ENCODE data around the gene CFAP53. TPM values are rescaled to one million over a fixed set of nuclear protein-coding genes. Genes with fewer than 3 reads are reported as not detected.

CFAP53 gene
- total and polyA plus RNA-seq, 2 donors from 2014 or later: 1.3 to 3.9 TPM

- H3K36me3 ChIP-seq (ENCODE audit: control insufficient read depth in 2 of 3, insufficient read depth in 3 of 3, low read length in 3 of 3): peaks cover 2 to 13% (median 10%) of the 10 kb centered on the region in 3 donors
- H3K9ac ChIP-seq (ENCODE audit: low read length in 3 of 3): no peak overlapping the region
- no peaks in the 10 kb centered on the region for H3K27me3 ChIP-seq (ENCODE audit: control insufficient read depth, insufficient read depth, low read length)
- no peak overlapping the region for H3K27ac ChIP-seq (ENCODE audit: low read depth in 2 of 2, low read length in 2 of 2)
- DNase-seq: peak in 2 of 5 donors; percentile 64 to 70
- peaks cover 3 to 15% (median 11%) of the 10 kb centered on the region in 3 donors for H3K4me1 ChIP-seq (ENCODE audit: control insufficient read depth in 2 of 3, insufficient read depth in 2 of 3, low read depth in 1 of 3, low read length in 3 of 3)
- intact Hi-C loops (cut with DNase I): no loop called here
- no peak for TF ChIP-seq CTCF (IDR thresholded peaks at IDR 0.05; ENCODE audit: borderline replicate concordance, extremely low read depth, insufficient read depth)
- no peak overlapping the region for H3K4me3 ChIP-seq (ENCODE audit: low read length in 3 of 3)
- no peak for FAIRE-seq
- H3K9me3 ChIP-seq (ENCODE audit: control insufficient read depth in 2 of 3, insufficient read depth in 1 of 3, low read length in 3 of 3): no peaks in the 10 kb centered on the region
These were observed 18.8 kb upstream of the CFAP53 start for GRCh38 chr18:50285071-50285470.

GRCh38 chr18:50284255-50284885 is 18.1 kb upstream of the CFAP53 start:
- intact Hi-C loops (cut with DNase I): no loop called here
- H3K27me3 ChIP-seq (ENCODE audit: control insufficient read depth, insufficient read depth, low read length): no peaks in the 10 kb centered on the region
- H3K9me3 ChIP-seq (ENCODE audit: control insufficient read depth in 2 of 3, insufficient read depth in 1 of 3, low read length in 3 of 3): no peaks in the 10 kb centered on the region
- peaks cover 3 to 20% (median 11%) of the 10 kb centered on the region in 3 donors for H3K4me1 ChIP-seq (ENCODE audit: control insufficient read depth in 2 of 3, insufficient read depth in 2 of 3, low read depth in 1 of 3, low read length in 3 of 3)
- FAIRE-seq: no peak
- DNase-seq: no peak
- peaks cover 2 to 13% (median 10%) of the 10 kb centered on the region in 3 donors for H3K36me3 ChIP-seq (ENCODE audit: control insufficient read depth in 2 of 3, insufficient read depth in 3 of 3, low read length in 3 of 3)
- H3K4me3 ChIP-seq (ENCODE audit: low read length in 3 of 3): no peak overlapping the region
- H3K9ac ChIP-seq (ENCODE audit: low read length in 3 of 3): no peak overlapping the region
- no peak for TF ChIP-seq CTCF (IDR thresholded peaks at IDR 0.05; ENCODE audit: borderline replicate concordance, extremely low read depth, insufficient read depth)
- H3K27ac ChIP-seq (ENCODE audit: low read depth in 2 of 2, low read length in 2 of 2): no peak overlapping the region

GRCh38 chr18:50283469-50284209 is 17.3 kb upstream of the CFAP53 start:
- intact Hi-C loops (cut with DNase I): no loop called here
- peaks cover 3 to 25% (median 11%) of the 10 kb centered on the region in 3 donors for H3K4me1 ChIP-seq (ENCODE audit: control insufficient read depth in 2 of 3, insufficient read depth in 2 of 3, low read depth in 1 of 3, low read length in 3 of 3)
- H3K9me3 ChIP-seq (ENCODE audit: control insufficient read depth in 2 of 3, insufficient read depth in 1 of 3, low read length in 3 of 3): no peaks in the 10 kb centered on the region
- DNase-seq (no peak), FAIRE-seq (no peak)
- H3K27me3 ChIP-seq (ENCODE audit: control insufficient read depth, insufficient read depth, low read length): no peaks in the 10 kb centered on the region
- H3K27ac ChIP-seq (ENCODE audit: low read depth in 2 of 2, low read length in 2 of 2): no peak overlapping the region
- no peak overlapping the region for H3K9ac ChIP-seq (ENCODE audit: low read length in 3 of 3)
- no peak overlapping the region for H3K4me3 ChIP-seq (ENCODE audit: low read length in 3 of 3)
- peaks cover 2 to 16% (median 10%) of the 10 kb centered on the region in 3 donors for H3K36me3 ChIP-seq (ENCODE audit: control insufficient read depth in 2 of 3, insufficient read depth in 3 of 3, low read length in 3 of 3)
- no peak for TF ChIP-seq CTCF (IDR thresholded peaks at IDR 0.05; ENCODE audit: borderline replicate concordance, extremely low read depth, insufficient read depth)

Measured in kidney (tissue), 14 donors.